KMS-11 (cell line): ENCODE results near the gene VIL1.

Experiments used
- H2AFZ ChIP-seq: fragments of 200-600 bp; sonication (generic); 2 replicates; pipeline ENCODE4 v1.6.1; 2016; ENCODE audit warnings: antibody characterized with exemption, mixed run types, low read depth
- H3K27ac ChIP-seq: fragments of 200-600 bp; sonication (generic); 2 replicates; pipeline ENCODE4 v1.6.1; 2016; ENCODE audit warnings: mild to moderate bottlenecking, mixed run types
- H3K27me3 ChIP-seq: fragments of 200-600 bp; sonication (generic); 2 replicates; pipeline ENCODE4 v1.6.1; 2017; ENCODE audit warnings: mild to moderate bottlenecking, low read depth, mixed run types, moderate library complexity; ENCODE audit not compliant: insufficient read depth
- H3K36me3 ChIP-seq: fragments of 200-600 bp; sonication (generic); 2 replicates; pipeline ENCODE4 v1.6.1; 2017; ENCODE audit warnings: mild to moderate bottlenecking, mixed run types; ENCODE audit not compliant: insufficient read depth
- H3K4me1 ChIP-seq: fragments of 200-600 bp; sonication (generic); 2 replicates; pipeline ENCODE4 v1.6.1; 2016; ENCODE audit warnings: mild to moderate bottlenecking, low read depth, mixed run types; ENCODE audit not compliant: poor library complexity, severe bottlenecking
- H3K4me2 ChIP-seq: fragments of 200-600 bp; sonication (generic); 2 replicates; pipeline ENCODE4 v1.7.0; 2016; ENCODE audit warnings: mild to moderate bottlenecking, mixed run types
- H3K4me3 ChIP-seq: fragments of 200-600 bp; sonication (generic); IDR thresholded peaks from 2 replicates; pipeline ENCODE4 v1.6.1; 2017; ENCODE audit warnings: low read depth, low read length, mixed read lengths; ENCODE audit not compliant: insufficient read depth
- H3K79me2 ChIP-seq: fragments of 200-600 bp; sonication (generic); 2 replicates; pipeline ENCODE4 v1.6.1; 2016; ENCODE audit warnings: low read depth, mixed run types; ENCODE audit not compliant: insufficient read depth
- H3K9ac ChIP-seq: fragments of 200-600 bp; sonication (generic); 2 replicates; pipeline ENCODE4 v1.6.1; 2016; ENCODE audit warnings: mild to moderate bottlenecking, mixed run types
- H4K20me1 ChIP-seq: fragments of 200-600 bp; sonication (generic); 2 replicates; pipeline ENCODE4 v1.6.1; 2016; ENCODE audit warnings: mild to moderate bottlenecking, mixed run types; ENCODE audit not compliant: insufficient read depth
- CTCF ChIP-seq: fragments of 200-600 bp; sonication (generic); conservative IDR thresholded peaks from 2 replicates; pipeline ENCODE4 v1.6.1; 2017; ENCODE audit warnings: low read depth, mild to moderate bottlenecking, antibody characterized with exemption, low read length, moderate library complexity, mixed read lengths

The VIL1 gene

GRCh38 chr2:218500501-218501060, 81.7 kb downstream of the VIL1 start:
- Histone ChIP-seq H2AFZ (no peak overlapping the region), H3K4me2 (no peak overlapping the region), H3K4me1 (no peaks in the 10 kb centered on the region), H3K27me3 (no peaks in the 10 kb centered on the region), H3K27ac (no peak overlapping the region), H3K36me3 (no peaks in the 10 kb centered on the region), H3K4me3 (no peak overlapping the region), H4K20me1 (no peaks in the 10 kb centered on the region), H3K79me2 (no peaks in the 10 kb centered on the region), H3K9ac (no peak overlapping the region)
- no peak for TF ChIP-seq CTCF

- H3K4me1 ChIP-seq = no peaks in the 10 kb centered on the region
- TF ChIP-seq CTCF = no peak
- H3K27ac ChIP-seq = no peak overlapping the region
- H3K36me3 ChIP-seq = no peaks in the 10 kb centered on the region
- H3K79me2 ChIP-seq = no peaks in the 10 kb centered on the region
- H3K4me3 ChIP-seq = no peak overlapping the region
- no peaks in the 10 kb centered on the region for H4K20me1 ChIP-seq
- no peak overlapping the region for H3K4me2 ChIP-seq
- H2AFZ ChIP-seq = no peak overlapping the region
- H3K9ac ChIP-seq = no peak overlapping the region
- H3K27me3 ChIP-seq = no peaks in the 10 kb centered on the region
Observed at GRCh38 chr2:218501665-218502064, 82.7 kb downstream of the VIL1 start.
